GM03348 (cell line): ENCODE measurements around the gene ENDOU.

Experiments
- DNase-seq: peaks from one replicate; pipeline ENCODE4 v3.0.0; 2012; ENCODE audit warnings: low spot score

ENDOU gene

DNA sequence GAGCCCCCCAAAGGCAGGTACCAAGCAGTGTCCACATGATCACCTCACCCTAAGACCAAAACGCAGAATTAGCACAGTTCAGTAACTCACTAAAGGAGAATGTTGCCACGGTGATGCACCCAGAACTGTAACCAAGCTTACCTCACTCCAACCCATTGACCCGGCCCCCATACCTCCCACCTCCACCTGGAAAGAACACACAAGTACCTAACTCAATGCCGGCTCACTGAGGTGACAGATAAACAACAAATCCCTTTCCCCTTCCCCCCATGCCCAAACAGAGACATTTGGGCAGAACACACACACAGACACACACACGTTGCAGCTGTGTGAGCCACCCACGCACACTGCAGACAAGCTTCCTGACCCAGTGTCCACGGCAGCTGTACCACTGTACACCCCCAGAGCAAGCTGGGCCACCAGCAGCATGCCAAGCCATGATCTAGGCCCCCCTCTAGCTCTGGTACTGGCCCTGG, 32.1 kb upstream of the ENDOU start:
- DNase-seq: no peak

DNA sequence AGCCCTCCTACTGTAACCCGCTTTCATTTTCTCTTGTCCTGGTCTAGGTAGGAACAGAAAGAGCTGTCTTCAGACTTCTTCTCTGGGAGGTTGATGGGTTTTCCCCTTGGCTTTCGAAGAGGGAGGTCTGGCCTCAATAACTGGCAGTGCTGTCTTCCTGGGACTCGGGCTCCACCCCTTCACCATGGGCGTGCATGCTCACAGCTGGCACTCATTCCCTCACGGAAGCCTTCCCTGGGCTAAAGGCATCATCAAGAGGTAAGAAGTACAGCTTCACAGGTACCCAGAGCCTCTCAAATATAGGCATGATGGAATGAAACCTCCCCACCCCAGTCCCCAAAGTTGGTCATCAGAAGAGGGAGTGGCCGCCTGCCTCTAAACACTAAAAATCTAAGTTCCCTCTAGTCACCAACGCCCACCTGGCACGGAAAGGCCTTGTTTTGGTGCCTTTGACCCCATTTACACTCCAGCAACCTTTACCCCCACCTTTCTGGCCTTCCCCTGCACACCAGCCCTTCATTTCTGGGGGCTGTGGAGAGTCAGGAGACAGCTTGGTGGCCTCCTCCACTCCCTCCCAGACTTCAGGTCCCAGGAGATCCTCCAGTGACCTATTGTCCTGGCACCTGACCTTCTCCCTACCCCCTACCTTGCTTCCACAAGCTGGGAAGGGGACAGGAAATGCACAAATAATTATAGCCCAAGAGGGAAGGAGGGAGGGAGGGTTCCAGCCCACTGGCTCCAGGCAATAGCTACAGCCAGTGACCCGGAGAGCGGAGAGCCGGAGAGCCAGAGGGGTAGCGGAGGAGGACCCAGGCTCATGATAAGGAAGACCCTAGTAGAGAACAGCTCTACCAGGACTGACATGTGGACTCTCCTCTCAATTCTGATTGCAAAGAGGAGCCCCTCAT, 30.6 kb upstream of the ENDOU start:
- no peak for DNase-seq

DNA sequence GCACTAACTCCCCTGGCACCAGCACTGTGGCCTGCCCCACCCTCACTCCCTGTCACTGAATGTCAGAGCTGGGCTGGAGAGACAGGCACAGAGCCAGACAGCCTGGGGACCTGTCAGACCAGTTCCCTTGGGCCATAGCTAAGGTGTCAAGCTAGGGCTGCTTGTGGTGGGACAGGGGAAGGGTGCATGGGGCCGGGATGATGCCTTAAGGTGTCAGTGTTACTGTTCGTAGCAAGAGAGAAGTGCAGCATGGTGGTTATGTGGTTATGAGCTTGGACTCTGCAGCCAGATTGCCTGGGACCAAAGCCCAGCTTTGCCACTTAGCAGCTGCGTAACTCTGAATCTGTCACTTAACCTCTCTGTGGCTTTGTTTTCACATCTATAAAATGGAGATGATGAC, 29.6 kb upstream of the ENDOU start:
- no peak for DNase-seq

DNA sequence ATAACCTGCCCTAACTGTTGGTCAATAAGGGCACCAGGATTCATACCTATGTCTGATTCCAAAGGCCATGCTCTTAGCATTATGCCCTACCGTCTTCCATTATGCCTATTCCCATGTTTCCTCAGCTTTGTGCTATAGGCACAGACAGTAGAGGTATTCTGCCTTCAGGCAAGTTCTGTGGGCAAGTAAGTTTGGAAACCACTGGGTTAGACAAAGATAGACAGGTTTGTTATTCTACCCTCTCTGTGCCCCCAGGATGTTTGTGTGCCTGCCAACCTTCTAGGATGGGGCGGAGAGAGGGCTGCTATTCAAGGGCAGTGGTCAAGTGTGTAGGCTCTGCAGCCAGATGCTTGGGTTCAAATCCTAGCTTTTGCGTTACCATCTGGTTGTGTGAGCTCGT, 28.8 kb upstream of the ENDOU start:
- no peak for DNase-seq

DNA sequence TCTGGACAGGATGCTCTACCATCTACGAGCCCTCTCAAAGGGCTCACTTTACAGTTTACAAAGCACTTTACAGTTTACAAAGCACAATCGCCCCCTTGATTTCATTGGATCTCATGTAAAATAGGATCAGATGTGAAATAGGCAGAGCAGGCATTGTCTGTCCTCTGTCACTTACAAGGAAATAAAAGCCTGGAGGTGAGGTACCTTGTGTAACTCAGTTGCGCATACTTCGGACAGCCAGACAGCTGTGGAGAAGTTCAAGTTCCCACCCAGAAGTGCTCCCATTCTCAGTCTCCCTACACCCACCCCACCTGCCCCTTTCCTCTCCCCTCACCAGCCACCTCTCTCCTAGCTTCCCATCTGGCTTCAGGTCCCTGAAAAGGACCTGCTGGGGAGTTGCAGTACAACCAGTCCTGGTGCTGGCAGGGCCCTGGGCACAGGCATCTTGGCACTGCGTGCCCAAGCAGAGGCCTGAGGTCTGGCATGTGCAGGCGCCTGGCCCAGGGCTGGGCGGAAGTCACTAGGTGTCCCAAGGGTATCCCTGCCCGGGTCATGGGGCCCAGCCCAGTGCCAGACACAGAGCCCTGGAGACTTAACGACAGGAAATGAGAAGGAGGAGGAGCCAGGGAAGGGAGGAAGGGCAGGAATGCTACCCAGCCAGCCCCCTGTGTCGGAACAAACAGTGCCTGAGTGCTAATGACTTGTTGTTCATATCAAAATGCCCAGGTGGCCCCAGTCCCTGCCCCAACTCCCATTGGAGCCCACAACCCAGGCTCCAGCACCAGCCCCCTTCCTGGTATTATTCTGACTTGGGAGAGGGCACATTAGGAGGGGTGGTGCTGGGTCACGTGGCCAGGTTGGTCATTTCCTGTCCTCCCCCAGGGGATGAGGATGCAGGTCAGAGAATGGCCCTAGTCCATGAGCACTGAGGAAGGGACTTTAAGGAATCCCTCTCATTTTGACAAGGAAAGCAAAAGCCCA, 28.0 kb upstream of the ENDOU start:
- DNase-seq: no peak

DNA sequence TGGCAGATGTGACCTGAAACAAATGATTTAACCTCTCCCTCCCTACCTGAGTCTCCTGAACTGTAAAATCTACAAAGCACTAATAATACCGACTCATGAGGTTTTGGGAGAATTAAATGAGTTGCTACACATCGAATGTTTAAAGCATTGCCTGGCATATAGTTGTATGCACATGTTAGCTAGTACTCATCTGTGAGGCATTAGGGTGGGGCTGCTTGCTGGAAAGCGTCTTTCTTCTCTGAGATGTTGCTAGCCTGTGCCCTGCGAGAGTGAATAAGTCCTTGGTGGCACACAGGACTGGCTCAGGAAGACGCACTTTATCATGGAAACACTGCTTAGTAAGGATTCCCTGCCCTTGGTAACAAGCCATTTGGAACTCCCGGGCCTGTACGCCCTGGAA, 27.3 kb upstream of the ENDOU start:
- DNase-seq: peak; percentile 79

DNA sequence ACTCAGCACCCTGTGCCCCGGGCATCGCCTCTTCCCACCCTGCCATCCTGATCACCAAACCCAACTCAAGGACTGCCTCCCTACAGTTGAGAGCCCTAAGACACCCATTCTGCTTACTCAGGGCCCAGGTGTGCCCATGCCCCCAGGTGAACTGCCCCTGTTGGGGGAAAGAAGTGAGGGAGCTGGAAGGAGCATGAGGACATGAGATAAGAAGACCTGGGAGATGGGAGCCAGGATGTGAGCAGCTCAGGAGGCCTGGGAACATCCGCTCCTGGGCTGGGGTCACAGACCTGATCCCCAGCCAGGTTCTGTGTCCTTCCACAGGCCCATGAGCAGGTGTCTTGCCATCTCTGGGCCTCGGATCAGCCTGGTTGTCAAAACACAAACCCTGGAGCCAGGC, 26.8 kb upstream of the ENDOU start:
- no peak for DNase-seq

DNA sequence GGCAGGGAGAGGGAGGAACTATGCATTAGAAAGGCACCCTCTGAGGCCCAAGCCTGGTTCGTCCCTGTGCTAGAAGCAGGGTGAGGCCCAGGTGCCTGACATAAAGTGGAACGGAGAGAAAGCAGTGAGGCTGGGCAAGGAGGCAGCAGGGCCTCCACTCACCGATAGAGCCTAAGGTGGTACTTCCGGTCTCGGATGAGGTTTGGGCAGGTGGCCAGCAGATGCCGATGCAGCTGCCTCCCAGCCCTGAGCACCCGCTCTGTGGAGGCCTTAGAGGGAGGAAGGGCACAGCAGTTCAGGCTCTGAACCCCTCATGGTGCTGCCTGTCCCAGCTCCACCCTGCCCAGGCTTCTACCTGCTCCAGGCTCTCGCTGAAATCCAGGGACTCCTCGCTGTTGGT, 26.3 kb upstream of the ENDOU start:
- no peak for DNase-seq

DNA sequence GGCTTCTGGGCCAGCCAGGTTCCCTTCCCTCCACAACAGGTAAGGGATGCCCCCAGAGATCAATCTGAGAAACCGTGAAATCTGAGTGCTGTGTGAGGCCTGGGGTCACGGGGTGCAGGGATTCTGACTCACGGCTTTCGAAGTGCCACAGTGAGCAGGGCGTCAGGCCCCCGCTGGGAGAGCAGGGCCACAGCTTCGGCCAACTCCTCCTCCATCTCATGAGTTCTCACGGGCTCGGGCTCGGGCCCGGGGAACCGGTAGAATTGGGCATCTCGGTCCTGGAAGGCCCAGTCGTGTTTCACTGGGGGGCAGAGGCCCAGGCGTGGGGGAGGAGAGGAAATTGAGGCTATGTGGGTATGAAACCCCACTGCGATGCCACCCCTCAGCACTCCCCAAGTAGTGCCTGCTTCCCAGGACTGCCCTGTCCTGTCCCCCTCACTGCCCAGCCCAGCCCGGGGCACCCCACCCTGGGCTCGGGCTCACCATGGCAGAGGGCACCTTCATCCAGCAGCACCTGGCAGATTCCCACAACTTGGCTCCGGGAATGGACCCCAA, 25.7 kb upstream of the ENDOU start:
- no peak for DNase-seq

DNA sequence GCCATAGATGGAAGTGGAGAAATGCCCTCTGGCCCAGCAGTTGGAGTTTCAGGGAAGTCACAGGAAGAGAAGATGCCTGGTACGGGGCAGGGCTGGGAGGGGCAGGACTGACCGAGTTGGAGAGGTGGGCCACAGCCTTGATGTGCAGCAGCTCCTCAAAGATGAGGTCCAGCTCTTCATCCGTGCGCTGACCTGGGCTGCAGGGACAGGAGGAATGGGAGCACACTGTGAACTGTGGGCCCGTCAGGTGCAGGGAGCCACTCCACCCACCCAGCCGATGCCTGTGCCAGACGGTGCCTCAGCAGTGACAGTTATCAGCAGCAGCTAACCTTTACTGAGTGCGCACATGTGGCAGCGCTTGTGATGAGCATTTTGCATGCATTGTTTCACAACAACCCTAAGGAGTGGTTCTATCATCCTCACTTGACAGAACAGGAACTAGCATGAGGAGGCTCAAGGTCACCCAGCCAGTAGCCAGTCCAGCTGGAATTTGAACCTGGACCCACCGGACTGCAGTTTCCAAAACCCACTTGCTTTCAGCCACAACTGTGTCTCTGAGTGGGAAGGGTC, 25.0 kb upstream of the ENDOU start:
- no peak for DNase-seq

DNA sequence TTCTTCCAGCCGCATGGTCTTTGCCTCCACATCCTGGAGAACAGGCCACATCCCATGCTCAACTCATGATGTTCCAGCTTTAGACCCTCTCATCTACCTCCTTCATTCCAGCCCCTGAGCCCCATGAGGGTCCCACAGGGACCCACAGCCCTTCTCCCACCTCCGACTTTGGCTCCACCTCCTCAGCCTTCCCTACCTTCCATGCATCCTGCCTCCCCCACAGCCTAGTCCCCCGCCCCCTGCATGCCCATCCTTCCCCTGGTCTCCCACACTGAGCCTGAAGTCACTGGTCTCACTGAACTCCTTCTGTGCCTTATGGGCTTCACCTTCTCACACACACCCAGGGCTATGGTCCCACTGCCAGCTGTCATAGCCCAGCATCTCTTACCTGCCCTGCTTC, 23.6 kb upstream of the ENDOU start:
- DNase-seq: no peak

DNA sequence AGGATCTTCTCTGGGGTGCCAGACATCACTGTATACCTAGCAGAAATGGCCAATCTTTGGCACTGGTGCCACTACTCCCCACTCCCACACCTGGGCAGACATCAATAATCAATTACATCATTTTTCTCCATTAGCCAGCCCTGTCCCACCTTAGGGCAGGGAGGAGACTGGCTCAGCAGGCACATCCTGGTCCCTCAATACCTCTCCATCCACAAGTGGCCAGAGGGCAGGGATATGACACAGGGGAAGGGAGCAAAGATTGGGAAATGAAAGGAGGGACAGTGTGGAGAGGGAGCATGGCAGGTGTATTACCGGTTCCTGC, 23.2 kb upstream of the ENDOU start:
- DNase-seq: no peak

DNA sequence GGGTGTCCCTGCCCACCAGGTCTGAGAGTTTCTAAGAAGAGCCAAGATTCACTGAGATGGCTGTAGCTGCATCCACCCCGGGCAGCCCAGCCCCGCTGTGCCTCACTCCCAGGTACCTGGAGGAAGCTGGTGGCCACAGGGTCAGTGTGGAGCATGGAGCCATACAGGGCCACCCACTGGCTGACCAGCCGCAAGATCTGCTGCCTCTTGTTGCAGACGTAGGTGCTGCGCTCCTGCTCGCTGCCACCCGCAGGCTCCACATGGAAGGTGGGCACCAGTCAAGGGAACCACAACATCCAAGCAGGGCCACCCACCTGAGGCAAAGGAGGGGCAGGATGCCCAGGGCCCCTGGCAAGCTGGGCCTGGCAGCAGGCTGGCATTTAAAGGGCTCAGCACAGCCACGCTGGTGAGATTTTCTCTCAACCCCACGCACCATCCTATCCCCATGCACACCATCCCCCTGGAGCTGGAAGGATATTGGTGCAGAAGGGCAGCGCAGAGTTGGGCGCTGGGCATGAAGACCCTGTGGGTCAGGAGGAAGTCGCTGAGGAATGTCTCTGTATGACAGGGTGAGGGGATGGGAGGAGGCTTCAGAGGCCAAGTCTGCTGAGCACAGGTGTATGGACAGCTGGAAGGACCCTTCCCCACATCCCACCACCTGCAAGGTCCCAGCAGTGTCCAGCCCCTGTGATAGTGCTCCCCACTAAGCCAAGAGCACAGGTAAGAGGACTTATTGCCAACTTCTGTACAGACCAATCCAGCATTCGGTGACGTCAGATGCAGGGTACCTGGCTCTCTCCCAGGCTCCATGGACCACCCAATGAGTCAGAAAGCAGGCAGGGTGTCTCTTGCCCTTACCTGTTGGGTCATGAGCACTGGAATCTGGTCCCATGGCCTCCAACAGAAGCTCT, 22.6 kb upstream of the ENDOU start:
- no peak for DNase-seq

DNA sequence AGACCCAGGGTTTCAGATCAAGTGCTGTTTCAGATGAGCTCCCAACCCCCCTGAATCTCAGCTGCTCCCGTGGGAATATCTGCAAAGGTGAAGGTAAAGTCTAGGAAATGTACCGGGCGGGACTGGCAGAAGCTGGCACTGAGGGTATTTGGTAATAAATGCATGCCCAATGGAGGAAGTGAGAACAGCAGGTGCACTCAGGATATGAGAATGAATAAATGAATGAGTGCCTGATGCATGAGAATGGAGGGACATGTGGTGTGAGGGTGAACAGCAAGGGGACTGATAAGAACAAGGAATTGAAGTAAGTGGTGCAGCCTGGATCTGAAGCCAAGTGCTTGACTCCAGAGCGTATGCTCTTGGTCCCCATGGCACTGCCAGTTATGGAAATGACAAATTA, 21.8 kb upstream of the ENDOU start:
- no peak for DNase-seq

DNA sequence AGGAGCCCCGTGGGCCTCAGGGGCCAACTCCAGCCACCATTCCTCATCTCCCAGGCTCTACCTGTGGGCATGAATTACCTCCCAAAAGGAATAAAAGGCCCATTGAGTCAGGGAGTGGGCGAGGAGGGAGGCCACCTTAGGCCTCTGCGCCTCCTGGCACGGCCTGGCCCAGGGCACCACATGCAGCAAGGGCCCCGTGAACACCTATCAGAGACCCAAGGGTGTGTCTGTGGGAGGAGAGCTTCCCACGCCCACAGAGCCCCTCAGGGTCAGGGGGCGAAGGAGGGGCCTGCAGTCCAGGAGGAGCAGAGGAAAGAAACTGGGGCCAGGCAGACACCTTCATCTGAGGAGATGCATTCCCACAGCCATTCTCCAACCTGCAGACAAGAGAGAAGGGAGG, 21.2 kb upstream of the ENDOU start:
- DNase-seq: no peak

DNA sequence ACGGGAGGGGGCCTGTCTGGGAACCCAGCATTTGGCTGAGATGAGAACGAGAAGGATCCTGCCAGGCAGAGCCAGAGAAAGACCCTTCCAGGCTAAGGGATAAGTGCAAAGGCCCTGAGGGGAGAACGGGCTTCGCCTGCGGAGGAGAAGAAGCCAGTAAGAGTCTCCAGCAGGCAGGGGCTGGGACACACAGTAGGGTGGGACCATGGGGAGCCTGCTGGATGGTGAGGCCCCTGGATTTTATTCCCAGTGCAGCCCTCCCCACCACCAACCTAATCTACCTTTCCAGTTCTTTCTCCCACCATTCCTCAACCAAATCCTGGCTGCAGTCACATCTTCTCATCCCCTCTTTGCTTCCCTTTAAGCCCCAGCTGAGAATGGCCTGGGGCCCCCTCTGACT, 20.8 kb upstream of the ENDOU start:
- DNase-seq: no peak

DNA sequence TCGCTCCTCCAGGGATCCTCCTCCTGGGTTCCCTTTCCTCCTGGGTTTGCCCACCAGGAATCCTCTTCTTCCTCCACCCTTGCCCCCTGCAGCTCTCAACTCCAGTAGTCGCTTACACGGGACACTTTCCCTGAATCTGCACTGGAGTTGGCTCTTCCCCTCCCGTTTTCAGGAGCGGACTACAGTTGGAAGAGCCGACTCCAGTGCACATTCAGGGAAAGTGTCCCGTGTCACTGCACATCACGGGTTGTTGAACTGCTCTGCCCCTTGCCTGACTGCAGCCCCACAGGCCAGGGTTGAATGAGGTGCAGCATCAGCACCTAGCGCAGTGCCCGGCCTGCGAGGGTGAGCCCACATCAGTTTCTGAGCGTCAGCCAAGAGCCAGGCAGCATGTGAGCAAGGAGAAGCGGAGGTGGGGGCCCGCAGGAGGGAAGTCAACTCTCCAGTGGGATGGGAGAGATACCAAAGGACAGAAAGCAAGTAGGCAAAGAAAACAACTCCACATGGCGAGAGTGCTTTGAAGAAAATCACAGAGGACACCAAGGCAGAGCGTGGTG, 20.3 kb upstream of the ENDOU start:
- DNase-seq: no peak

DNA sequence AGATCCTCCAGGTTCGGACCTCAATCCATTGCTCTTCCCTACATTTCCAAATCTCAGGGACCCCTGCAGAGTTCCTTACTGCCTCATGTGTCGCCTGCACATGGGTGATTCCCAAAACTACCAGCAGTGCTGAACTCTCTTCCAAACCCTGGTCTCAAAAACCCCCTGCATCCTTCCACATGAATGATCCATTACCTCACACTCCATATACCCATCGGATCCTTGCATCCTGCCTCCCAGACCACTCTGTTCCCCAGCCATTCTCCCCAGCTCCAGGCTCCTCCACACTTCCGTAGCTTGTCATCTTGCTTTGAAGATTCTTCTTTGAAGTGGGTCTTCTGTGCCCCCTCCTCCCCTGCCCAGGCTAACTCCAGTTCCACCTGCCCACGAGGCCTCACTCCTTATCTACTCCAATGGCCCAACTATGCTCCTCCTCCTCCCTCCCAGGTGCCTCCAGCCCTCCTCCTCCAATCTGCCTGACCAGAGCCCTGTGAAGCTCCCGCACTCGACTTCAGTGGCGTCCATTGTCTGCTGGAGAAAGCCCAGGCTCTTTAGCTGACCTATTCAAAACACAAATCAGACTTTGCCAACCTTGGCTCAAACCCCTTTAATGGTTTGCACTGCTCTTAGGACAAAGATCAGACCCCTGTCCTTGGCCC, 19.6 kb upstream of the ENDOU start:
- DNase-seq: no peak

DNA sequence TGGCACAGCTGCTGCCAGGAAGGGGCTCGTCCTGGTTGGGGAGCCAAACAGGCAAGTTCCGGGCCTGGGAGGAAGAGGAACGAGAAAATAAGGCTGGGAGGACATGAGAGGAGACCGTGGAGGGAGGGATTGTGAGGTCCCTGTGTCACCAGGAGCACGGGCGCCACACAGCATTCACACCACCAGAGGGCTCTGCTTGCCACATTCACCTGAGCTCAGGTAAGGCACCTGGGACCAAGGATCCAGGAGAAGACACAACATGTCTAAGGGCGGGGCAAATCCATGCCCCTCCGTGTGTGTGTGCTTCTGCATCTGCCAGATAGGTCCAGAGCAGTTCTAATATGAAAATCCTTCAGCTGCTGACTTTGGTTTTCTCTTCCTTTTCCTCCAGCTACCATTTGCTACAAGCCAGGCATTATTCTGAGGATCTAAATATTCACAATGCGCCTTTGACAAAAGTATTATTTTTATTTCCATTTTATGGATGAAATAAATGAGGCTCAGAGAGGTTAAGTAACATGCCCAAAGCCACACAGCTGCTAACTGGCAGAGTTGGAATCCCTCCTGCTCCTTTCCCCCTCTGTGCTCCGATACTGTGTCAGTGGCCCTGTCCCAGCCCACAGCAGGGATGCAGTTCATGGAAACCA, 18.8 kb upstream of the ENDOU start:
- DNase-seq: no peak

DNA sequence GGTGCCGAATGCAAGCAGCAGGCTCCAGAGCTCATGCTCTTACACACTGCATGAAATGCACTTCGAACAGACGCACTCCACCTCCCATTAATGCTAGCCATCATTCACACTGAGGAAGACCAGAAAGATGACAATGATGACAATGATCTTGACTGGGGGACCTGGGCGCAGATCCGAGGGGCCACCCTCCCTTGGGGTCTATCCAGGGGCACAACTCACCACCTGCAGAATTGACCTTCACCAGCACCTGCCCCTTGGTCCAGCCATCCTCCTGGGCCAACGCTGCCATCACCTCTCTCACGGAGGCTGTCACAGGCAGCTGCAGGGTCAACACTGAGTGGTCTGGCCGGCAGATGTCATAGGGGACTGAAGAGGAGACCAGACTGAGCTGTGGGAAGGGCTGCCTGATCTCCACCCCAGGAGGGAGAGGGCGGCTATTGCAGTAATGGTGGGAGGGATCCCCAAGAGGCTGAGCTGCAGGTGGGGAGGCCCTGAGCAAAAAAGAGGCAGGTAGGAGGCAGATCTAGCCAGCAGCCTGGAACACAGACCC, 18.1 kb upstream of the ENDOU start:
- DNase-seq: no peak
